Measurements from ENCODE around the gene NAA38. TPM values are rescaled to one million over a fixed set of nuclear protein-coding genes. Genes with fewer than 3 reads are reported as not detected.

The NAA38 gene
- total and polyA plus RNA-seq, 2 donors from 2014 or later: 69.6 to 246 TPM

GRCh38 chr17:7832431-7832830 is 24.9 kb downstream of the NAA38 start:
- peaks cover 3 to 13% (median 5%) of the 10 kb centered on the region in 3 donors for H3K4me1 ChIP-seq (ENCODE audit: control insufficient read depth in 2 of 3, insufficient read depth in 2 of 3, low read depth in 1 of 3, low read length in 3 of 3)
- intact Hi-C loops (cut with DNase I): no loop called here
- H3K4me3 ChIP-seq (ENCODE audit: low read length in 3 of 3): no peak overlapping the region
- FAIRE-seq (no peak), DNase-seq (peak in 1 of 5 donors; percentile 5)
- no peaks in the 10 kb centered on the region for H3K27me3 ChIP-seq (ENCODE audit: control insufficient read depth, insufficient read depth, low read length)
- H3K9ac ChIP-seq (ENCODE audit: low read length in 3 of 3): no peak overlapping the region
- H3K9me3 ChIP-seq (ENCODE audit: control insufficient read depth in 2 of 3, insufficient read depth in 1 of 3, low read length in 3 of 3): no peaks in the 10 kb centered on the region
- no peak overlapping the region for H3K27ac ChIP-seq (ENCODE audit: low read depth in 2 of 2, low read length in 2 of 2)
- TF ChIP-seq CTCF (IDR thresholded peaks at IDR 0.05; ENCODE audit: borderline replicate concordance, extremely low read depth, insufficient read depth): no peak
- H3K36me3 ChIP-seq (ENCODE audit: control insufficient read depth in 2 of 3, insufficient read depth in 3 of 3, low read length in 3 of 3): no peaks in the 10 kb centered on the region

GRCh38 chr17:7831233-7831632 is 26.1 kb downstream of the NAA38 start:
- Histone ChIP-seq H3K27me3 (ENCODE audit: control insufficient read depth, insufficient read depth, low read length) (no peaks in the 10 kb centered on the region), H3K4me3 (ENCODE audit: low read length in 3 of 3) (no peak overlapping the region), H3K4me1 (ENCODE audit: control insufficient read depth in 2 of 3, insufficient read depth in 2 of 3, low read depth in 1 of 3, low read length in 3 of 3) (peaks cover 0 to 7% (median 3%) of the 10 kb centered on the region in 3 donors), H3K9ac (ENCODE audit: low read length in 3 of 3) (no peak overlapping the region), H3K36me3 (ENCODE audit: control insufficient read depth in 2 of 3, insufficient read depth in 3 of 3, low read length in 3 of 3) (no peaks in the 10 kb centered on the region), H3K9me3 (ENCODE audit: control insufficient read depth in 2 of 3, insufficient read depth in 1 of 3, low read length in 3 of 3) (no peaks in the 10 kb centered on the region), H3K27ac (ENCODE audit: low read depth in 2 of 2, low read length in 2 of 2) (no peak overlapping the region)
- FAIRE-seq: no peak
- intact Hi-C loops (cut with DNase I): no loop called here
- no peak for TF ChIP-seq CTCF (IDR thresholded peaks at IDR 0.05; ENCODE audit: borderline replicate concordance, extremely low read depth, insufficient read depth)
- DNase-seq: no peak

GRCh38 chr17:7830616-7831015 is 26.7 kb downstream of the NAA38 start:
- TF ChIP-seq CTCF (IDR thresholded peaks at IDR 0.05; ENCODE audit: borderline replicate concordance, extremely low read depth, insufficient read depth): no peak
- intact Hi-C loops (cut with DNase I): no loop called here
- no peaks in the 10 kb centered on the region for H3K36me3 ChIP-seq (ENCODE audit: control insufficient read depth in 2 of 3, insufficient read depth in 3 of 3, low read length in 3 of 3)
- no peaks in the 10 kb centered on the region for H3K27me3 ChIP-seq (ENCODE audit: control insufficient read depth, insufficient read depth, low read length)
- H3K9me3 ChIP-seq (ENCODE audit: control insufficient read depth in 2 of 3, insufficient read depth in 1 of 3, low read length in 3 of 3): no peaks in the 10 kb centered on the region
- H3K4me3 ChIP-seq (ENCODE audit: low read length in 3 of 3): no peak overlapping the region
- H3K9ac ChIP-seq (ENCODE audit: low read length in 3 of 3): no peak overlapping the region
- DNase-seq (no peak), FAIRE-seq (no peak)
- no peak overlapping the region for H3K27ac ChIP-seq (ENCODE audit: low read depth in 2 of 2, low read length in 2 of 2)
- peaks cover 0 to 7% (median 3%) of the 10 kb centered on the region in 3 donors for H3K4me1 ChIP-seq (ENCODE audit: control insufficient read depth in 2 of 3, insufficient read depth in 2 of 3, low read depth in 1 of 3, low read length in 3 of 3)

Measured in kidney (tissue), 14 donors.